Regular cardiac myocyte (primary cell): ENCODE measurements around the gene PTCHD4. TPM values are rescaled to one million over a fixed set of nuclear protein-coding genes. Genes with fewer than 3 reads are reported as not detected.

ENCODE experiments used
- total RNA-seq: library from RNA; depleted of rRNA; stranded (reverse); fragments of >200 nt; gene quantifications from 2 replicates; pipeline ENCODE4 v1.2.3, GENCODE V29; 2014

The PTCHD4 gene
- total RNA-seq: 0.96 and 7.0 TPM in 2 replicates

GRCh38 chr6:48111143-48111506, at the start of gene PTCHD4:
TSS of gene PTCHD4 (minus strand) at chr6:48111197. CDS start at chr6:48068957, 42,240 bp downstream.

